Left ventricle myocardium inferior (tissue), 1 donor: ENCODE results near the gene TRIM40. TPM values are rescaled to one million over a fixed set of nuclear protein-coding genes. Genes with fewer than 3 reads are reported as not detected.

Source experiments
- DNase-seq: peaks from one replicate; pipeline ENCODE4 v3.0.0-alpha.2; 2020
- H3K27ac ChIP-seq: fragments of 200-600 bp; replicated peaks from 2 replicates; pipeline ENCODE4 v1.8.0; 2021
- H3K27me3 ChIP-seq: fragments of 200-600 bp; 2 replicates; pipeline ENCODE4 v1.8.0; 2021; ENCODE audit warnings: low read depth
- H3K36me3 ChIP-seq: fragments of 200-600 bp; 2 replicates; pipeline ENCODE4 v1.8.0; 2021
- H3K4me1 ChIP-seq: fragments of 200-600 bp; 2 replicates; pipeline ENCODE4 v1.8.0; 2021
- H3K4me3 ChIP-seq: fragments of 200-600 bp; 2 replicates; pipeline ENCODE4 v1.8.0; 2021; ENCODE audit warnings: mild to moderate bottlenecking, moderate library complexity
- H3K9me3 ChIP-seq: fragments of 200-600 bp; replicated peaks from 2 replicates; pipeline ENCODE4 v1.8.0; 2021
- CTCF ChIP-seq: fragments of 200-600 bp; IDR thresholded peaks from 2 replicates; pipeline ENCODE4 v1.8.0; 2021; ENCODE audit warnings: antibody characterized with exemption, mild to moderate bottlenecking, borderline replicate concordance
- intact Hi-C: fragments of 100-400 bp; cut with micrococcal nuclease; formaldehyde crosslinking; loops from one replicate; pipeline ENCODE4 v1.11.0; 2022
- total RNA-seq: library from RNA; stranded (reverse); fragmentation: NEBNext Ultra II Directional; extraction: Animal tissue kit (Norgen Biotek cat#: 25700); gene quantifications from one replicate; pipeline ENCODE4 v1.2.1, GENCODE V29; 2021
- donor health status: DM: no; HTN: yes; CAD: no; lungs with severe emphysema.

The TRIM40 gene
- total RNA-seq, 1 donor from 2014 or later: not detected

DNA sequence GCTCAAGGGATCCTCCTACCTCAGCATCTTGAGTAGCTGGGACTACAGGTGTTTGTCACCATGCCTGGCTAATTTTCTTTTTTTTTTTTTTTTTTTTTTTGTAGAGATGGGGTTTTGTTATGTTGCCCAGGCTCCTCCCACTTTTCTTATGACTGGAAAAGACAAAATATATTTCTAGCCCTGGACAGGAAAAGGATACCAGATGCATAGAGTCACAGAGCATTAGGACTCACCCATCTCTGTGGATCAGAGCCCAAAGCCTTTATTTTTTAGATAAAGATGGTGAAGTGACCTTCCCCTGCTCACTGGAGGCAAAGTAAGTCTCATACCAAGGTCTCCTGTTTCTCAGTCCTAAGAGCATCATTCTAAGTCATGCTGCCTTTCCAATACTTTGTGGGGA, 21.6 kb downstream of the TRIM40 start:
- no peaks in the 10 kb centered on the region for H3K36me3 ChIP-seq
- no peak overlapping the region for H3K27ac ChIP-seq
- no peak overlapping the region for H3K4me3 ChIP-seq
- H3K27me3 ChIP-seq: peaks cover 35% of the 10 kb centered on the region
- no peak for DNase-seq
- peaks cover 25% of the 10 kb centered on the region for H3K4me1 ChIP-seq
- no peak for TF ChIP-seq CTCF
- intact Hi-C loops: no loop called here
- H3K9me3 ChIP-seq: no peaks in the 10 kb centered on the region

- Histone ChIP-seq H3K27ac (no peak overlapping the region), H3K4me1 (peaks cover 25% of the 10 kb centered on the region), H3K36me3 (no peaks in the 10 kb centered on the region), H3K9me3 (no peaks in the 10 kb centered on the region), H3K4me3 (no peak overlapping the region), H3K27me3 (peaks cover 36% of the 10 kb centered on the region)
- no peak for TF ChIP-seq CTCF
- DNase-seq: no peak
- intact Hi-C loops: no loop called here
Observed at GRCh38 chr6:30157999-30158398, 22.1 kb downstream of the TRIM40 start.

GRCh38 chr6:30158475-30159040, 22.6 kb downstream of the TRIM40 start:
- DNase-seq: no peak
- Histone ChIP-seq H3K27me3 (peaks cover 42% of the 10 kb centered on the region), H3K4me1 (peaks cover 25% of the 10 kb centered on the region), H3K9me3 (no peaks in the 10 kb centered on the region), H3K27ac (no peak overlapping the region), H3K4me3 (no peak overlapping the region), H3K36me3 (no peaks in the 10 kb centered on the region)
- TF ChIP-seq CTCF: no peak
- intact Hi-C loops: no loop called here

DNA sequence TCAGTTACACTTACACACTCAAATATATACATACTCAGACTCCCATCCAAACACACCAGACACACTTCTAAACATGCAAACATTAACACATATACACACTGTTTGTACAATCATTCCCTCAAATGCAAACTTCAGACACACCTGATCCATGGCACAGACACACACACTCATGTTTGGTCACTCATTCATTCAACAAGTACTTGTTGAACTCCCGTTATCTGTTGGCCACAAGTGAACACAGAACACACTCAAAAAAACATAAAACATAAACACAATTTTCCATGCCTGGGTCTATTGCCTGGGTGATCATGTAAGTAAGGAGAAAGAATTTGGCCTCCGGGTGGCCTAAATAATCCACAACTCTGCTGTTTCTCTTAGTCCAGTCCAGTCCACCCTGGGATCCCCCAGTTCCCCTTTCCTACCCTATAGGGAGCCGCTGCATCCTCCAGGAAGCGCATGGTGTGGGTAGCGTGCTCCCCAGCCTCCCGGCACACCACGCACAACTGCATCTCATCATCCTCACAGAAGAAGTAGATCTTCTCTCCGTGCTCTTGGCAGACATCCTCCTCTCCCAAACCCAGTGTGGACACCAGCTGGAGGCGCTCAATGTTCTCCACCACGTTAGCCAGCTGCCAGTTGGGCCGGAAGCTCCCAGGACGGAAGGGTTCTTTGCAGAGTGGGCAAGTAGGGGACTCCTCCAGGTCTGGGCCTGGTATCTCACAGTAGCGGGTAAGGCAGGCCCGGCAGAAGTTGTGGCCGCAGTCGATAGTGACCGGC, 24.3 kb downstream of the TRIM40 start:
- Histone ChIP-seq H3K4me1 (peaks cover 19% of the 10 kb centered on the region), H3K27me3 (peaks cover 45% of the 10 kb centered on the region), H3K27ac (no peak overlapping the region), H3K36me3 (no peaks in the 10 kb centered on the region), H3K4me3 (no peak overlapping the region), H3K9me3 (no peaks in the 10 kb centered on the region)
- no peak for TF ChIP-seq CTCF
- intact Hi-C loops: no loop called here
- no peak for DNase-seq

DNA sequence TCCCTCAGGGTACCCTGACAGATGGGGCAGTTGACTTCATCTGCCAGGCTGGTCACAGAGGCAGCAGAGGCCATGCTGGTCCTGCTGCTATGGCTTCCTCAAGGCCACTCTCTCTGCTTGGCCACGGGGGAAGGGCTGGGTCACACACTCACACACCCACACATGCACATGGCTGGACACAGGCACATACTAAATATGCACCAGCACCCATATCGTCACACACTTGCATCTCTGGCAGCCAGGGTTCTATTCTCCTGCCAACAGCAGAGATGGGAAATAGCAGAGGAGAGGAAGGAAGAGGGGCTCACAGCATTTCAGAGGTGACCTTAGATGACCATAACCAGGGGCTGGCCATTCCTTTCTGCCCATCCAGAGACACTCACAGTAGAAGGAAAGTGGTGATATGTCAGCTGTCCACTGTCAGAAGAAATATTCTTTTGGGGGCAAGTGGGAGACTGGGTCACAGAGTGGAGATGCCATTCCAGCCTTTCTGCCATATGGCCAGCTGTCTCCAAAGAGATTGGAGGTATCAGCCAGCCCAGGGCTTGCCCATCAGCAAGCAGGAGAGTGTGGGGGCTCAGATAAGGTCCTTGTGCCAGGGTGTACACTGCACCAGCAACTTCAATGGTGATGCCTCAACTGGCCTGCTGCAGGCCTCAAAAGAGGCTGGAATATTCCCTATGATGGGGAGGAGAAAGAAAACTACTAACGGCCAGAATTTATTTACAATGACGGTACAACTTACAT, 25.0 kb downstream of the TRIM40 start, which contains the start of gene TRIM10:
Gene TRIM10 (minus strand): TSS at position 427 of the 747 bp plus-strand sequence. CDS start 353 bp downstream, at position 74.
- TF ChIP-seq CTCF: no peak
- no peaks in the 10 kb centered on the region for H3K9me3 ChIP-seq
- H3K36me3 ChIP-seq: no peaks in the 10 kb centered on the region
- intact Hi-C loops: no loop called here
- DNase-seq: no peak
- H3K4me3 ChIP-seq: no peak within 1 kb of the TSS
- H3K4me1 ChIP-seq: peaks cover 13% of the 10 kb centered on the region
- no peak within 1 kb of the TSS for H3K27ac ChIP-seq
- peaks cover 45% of the 10 kb centered on the region for H3K27me3 ChIP-seq
